HFFc6 (cell line): ENCODE measurements around the gene HIPK2. TPM values are rescaled to one million over a fixed set of nuclear protein-coding genes. Genes with fewer than 3 reads are reported as not detected.

Source experiments
- DNase-seq: peaks from one replicate; pipeline ENCODE4 v3.0.0-alpha.2; 2018
- H3K27ac Mint-ChIP-seq: 2 replicates; pipeline ENCODE4 v1.8.0; 2020; ENCODE audit warnings: mild to moderate bottlenecking, mixed read lengths
- H3K27me3 Mint-ChIP-seq: 2 replicates; pipeline ENCODE4 v1.8.0; 2021; ENCODE audit warnings: mild to moderate bottlenecking, moderate library complexity, mixed read lengths; ENCODE audit not compliant: insufficient read depth
- H3K36me3 Mint-ChIP-seq: 2 replicates; pipeline ENCODE4 v1.8.0; 2021; ENCODE audit warnings: low read depth, mixed read lengths
- H3K4me1 Mint-ChIP-seq: 2 replicates; pipeline ENCODE4 v1.8.0; 2020; ENCODE audit warnings: low read depth, mixed read lengths
- H3K4me3 Mint-ChIP-seq: 2 replicates; pipeline ENCODE4 v1.8.0; 2020; ENCODE audit warnings: mild to moderate bottlenecking, moderate library complexity, mixed read lengths
- H3K9me3 Mint-ChIP-seq: 2 replicates; pipeline ENCODE4 v1.8.0; 2020; ENCODE audit warnings: mild to moderate bottlenecking, mixed read lengths
- total RNA-seq, 6 experiments: library from RNA; stranded (reverse); fragmentation: NEBNext Ultra II Directional; extraction: Animal tissue kit (Norgen Biotek cat#: 25700); gene quantifications; 2 replicates in 1 of 6; 3 replicates in 5 of 6; pipeline ENCODE4 v1.2.3, GENCODE V29; 2021
- TF ChIP-seq, protein P1 (sequence below): fragments of 200-600 bp; sonication (generic); IDR thresholded peaks from 2 replicates; pipeline ENCODE4 v1.5.0; 2021; ENCODE audit warnings: antibody characterized with exemption, mild to moderate bottlenecking

Gene HIPK2
- total RNA-seq, 6 experiments from 2014 or later, result 14.6 to 33.4 (median 31.4) TPM

DNA sequence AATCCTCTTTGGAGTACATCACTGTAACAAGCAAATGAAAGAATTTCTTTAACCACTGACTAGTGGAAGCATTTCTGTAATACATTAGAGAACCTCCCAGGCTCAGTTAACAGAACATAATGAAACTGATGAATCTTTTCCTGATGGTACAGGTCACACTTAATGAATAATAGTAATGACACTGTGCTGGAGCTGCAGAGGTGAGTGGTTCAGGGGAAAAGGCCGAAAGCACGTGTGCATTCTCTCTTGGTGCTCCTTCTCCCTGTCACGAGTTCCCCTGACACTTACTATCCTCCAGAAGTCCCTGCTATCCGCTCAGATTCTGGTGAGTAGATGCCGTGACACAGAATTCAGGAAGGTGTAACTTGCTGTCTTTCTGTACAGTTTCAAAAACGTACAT, 8.0 kb downstream of the HIPK2 start:
- Mint-ChIP-seq H3K4me3 (no peak overlapping the region), H3K36me3 (peaks cover 27% of the 10 kb centered on the region), H3K9me3 (no peaks in the 10 kb centered on the region), H3K4me1 (peaks cover 70% of the 10 kb centered on the region), H3K27me3 (peaks cover 2% of the 10 kb centered on the region; the same call in 1 of the 2 replicates), H3K27ac (no peak overlapping the region; the same call in 1 of the 2 replicates)
- TF ChIP-seq, protein P1, sequence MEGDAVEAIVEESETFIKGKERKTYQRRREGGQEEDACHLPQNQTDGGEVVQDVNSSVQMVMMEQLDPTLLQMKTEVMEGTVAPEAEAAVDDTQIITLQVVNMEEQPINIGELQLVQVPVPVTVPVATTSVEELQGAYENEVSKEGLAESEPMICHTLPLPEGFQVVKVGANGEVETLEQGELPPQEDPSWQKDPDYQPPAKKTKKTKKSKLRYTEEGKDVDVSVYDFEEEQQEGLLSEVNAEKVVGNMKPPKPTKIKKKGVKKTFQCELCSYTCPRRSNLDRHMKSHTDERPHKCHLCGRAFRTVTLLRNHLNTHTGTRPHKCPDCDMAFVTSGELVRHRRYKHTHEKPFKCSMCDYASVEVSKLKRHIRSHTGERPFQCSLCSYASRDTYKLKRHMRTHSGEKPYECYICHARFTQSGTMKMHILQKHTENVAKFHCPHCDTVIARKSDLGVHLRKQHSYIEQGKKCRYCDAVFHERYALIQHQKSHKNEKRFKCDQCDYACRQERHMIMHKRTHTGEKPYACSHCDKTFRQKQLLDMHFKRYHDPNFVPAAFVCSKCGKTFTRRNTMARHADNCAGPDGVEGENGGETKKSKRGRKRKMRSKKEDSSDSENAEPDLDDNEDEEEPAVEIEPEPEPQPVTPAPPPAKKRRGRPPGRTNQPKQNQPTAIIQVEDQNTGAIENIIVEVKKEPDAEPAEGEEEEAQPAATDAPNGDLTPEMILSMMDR, result no peak
- no peak for DNase-seq

DNA sequence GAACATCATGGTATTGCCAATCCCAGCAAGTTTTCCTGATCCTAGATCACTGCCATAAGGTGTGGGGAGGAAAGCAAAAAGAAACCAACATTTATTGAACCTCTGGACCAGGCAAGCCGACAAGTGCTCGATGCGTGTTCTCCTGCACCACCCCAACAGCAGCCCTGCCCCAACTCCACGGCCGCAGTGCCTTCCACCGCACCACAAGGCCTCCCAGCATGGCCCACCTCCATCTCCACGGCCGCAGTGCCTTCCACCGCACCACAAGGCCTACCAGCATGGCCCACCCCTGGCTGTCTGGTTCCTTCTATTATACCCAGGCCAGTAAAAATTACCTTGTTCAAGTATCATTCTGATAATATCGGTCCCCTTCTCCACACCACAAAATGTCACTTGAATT, 8.7 kb downstream of the HIPK2 start:
- H3K9me3 Mint-ChIP-seq, result no peaks in the 10 kb centered on the region
- no peak overlapping the region for H3K4me3 Mint-ChIP-seq
- DNase-seq, result no peak
- no peak overlapping the region for H3K27ac Mint-ChIP-seq
- H3K27me3 Mint-ChIP-seq, result peaks cover 2% of the 10 kb centered on the region; the same call in 1 of the 2 replicates
- H3K4me1 Mint-ChIP-seq, result peaks cover 63% of the 10 kb centered on the region
- TF ChIP-seq, protein P1, result no peak
- peaks cover 32% of the 10 kb centered on the region for H3K36me3 Mint-ChIP-seq

DNA sequence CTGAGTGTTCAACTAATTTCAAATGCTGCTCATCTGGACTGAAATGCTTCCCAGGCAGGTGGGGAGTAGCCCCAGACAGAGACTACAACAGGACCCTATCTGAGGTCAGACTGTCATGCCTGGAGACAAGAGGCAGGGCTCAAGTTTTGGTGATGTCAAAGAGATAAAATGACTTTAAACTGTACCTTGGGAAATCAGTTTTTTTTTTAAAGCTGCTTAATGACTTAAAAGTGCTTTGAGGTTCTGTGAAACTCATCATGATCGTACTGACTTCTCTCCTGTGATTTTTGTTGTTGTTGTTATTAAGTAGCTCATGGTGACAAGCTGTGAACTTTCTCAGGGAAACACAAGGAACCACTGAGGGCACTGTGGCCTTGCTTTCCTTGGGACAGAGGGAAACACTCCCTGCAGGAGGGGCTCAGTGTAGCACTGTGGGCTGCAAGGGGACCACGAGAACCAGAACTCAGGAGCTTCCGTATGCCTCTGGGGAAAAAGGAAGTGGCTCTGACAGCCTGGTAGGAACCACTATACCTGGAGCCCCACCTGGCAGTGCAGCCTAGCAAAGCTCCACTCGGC, 9.5 kb downstream of the HIPK2 start:
- TF ChIP-seq, protein P1, result no peak
- DNase-seq, result no peak
- no peak overlapping the region for H3K4me3 Mint-ChIP-seq
- peaks cover 31% of the 10 kb centered on the region for H3K36me3 Mint-ChIP-seq
- no peaks in the 10 kb centered on the region for H3K9me3 Mint-ChIP-seq
- no peak overlapping the region for H3K27ac Mint-ChIP-seq
- H3K27me3 Mint-ChIP-seq, result peaks cover 2% of the 10 kb centered on the region; the same call in 1 of the 2 replicates
- H3K4me1 Mint-ChIP-seq, result peaks cover 61% of the 10 kb centered on the region

DNA sequence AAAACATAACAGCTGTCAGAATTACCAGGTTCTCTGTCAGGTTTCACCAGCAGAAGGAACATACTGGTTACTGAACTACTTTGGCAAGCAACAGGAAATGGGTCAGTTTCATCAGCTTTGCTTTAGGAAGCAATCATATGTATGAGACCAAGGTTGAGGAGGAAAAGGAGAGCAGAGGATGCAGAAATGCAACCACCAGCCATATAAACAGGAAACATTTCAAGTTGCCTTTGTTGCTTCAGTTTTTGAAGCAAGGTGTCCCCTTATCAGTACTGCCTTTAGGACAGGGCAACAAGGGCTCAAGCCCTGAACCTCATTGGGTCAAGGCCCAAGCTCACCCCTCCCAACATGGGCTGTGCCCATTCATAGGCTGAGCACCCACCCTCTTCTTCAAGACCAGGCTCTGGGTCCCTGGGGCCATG, 10.2 kb downstream of the HIPK2 start:
- H3K4me1 Mint-ChIP-seq, result peaks cover 62% of the 10 kb centered on the region
- H3K27me3 Mint-ChIP-seq, result peaks cover 2% of the 10 kb centered on the region; the same call in 1 of the 2 replicates
- no peak overlapping the region for H3K27ac Mint-ChIP-seq
- no peaks in the 10 kb centered on the region for H3K9me3 Mint-ChIP-seq
- H3K4me3 Mint-ChIP-seq, result no peak overlapping the region
- TF ChIP-seq, protein P1, result no peak
- H3K36me3 Mint-ChIP-seq, result peaks cover 24% of the 10 kb centered on the region
- DNase-seq, result no peak

DNA sequence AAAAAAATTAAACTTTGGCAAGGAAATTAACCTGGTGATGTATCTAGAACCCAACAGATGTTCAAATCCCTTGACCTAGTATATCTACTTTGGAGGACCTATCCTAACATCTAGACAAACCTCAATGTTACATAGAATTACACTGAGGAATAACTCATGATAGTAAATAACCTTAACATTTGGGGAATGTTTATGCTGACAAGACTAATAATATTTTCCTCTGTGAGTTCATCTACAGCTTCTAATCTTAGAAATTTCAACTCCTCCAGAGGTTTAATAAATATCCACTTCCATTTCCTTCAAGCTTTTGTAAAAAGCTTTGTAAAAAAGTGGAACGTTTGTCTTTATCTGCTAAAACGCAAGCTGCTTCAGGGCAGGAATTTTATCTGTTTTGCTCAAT, 12.7 kb downstream of the HIPK2 start:
- Mint-ChIP-seq H3K4me1 (peaks cover 61% of the 10 kb centered on the region), H3K4me3 (no peak overlapping the region), H3K36me3 (peaks cover 30% of the 10 kb centered on the region), H3K27me3 (peaks cover 2% of the 10 kb centered on the region; the same call in 1 of the 2 replicates), H3K27ac (no peak overlapping the region), H3K9me3 (no peaks in the 10 kb centered on the region)
- TF ChIP-seq, protein P1, result no peak
- no peak for DNase-seq
